Liver (tissue), 9 donors: Measurements from ENCODE around the gene ATP6V1D. TPM values are rescaled to one million over a fixed set of nuclear protein-coding genes. Genes with fewer than 3 reads are reported as not detected.

ENCODE experiments used
- DNase-seq: peaks from one replicate; pipeline ENCODE4 v3.0.0-alpha.2; 2017; ENCODE audit warnings: low spot score
- H3K27ac ChIP-seq, 2 donors: one replicate each; pipeline ENCODE4 v1.7.0; 2013; ENCODE audit warnings: inconsistent platforms in 2 of 2, low read length in 2 of 2, control low read depth in 1 of 2, low read depth in 1 of 2, mild to moderate bottlenecking in 1 of 2
- H3K27me3 ChIP-seq, 4 donors: one replicate each; pipeline versions ENCODE4 v1.6.1 to v1.7.0; 2013; ENCODE audit warnings: low read length in 3 of 4, inconsistent platforms in 1 of 4, mild to moderate bottlenecking in 1 of 4, moderate library complexity in 1 of 4; ENCODE audit not compliant: control insufficient read depth in 4 of 4, insufficient read depth in 4 of 4
- H3K36me3 ChIP-seq, 4 donors: one replicate each; pipeline versions ENCODE4 v1.6.1 to v1.7.0; 2013; ENCODE audit warnings: low read length in 3 of 4, mild to moderate bottlenecking in 3 of 4, low read depth in 1 of 4, moderate library complexity in 1 of 4; ENCODE audit not compliant: control insufficient read depth in 4 of 4, insufficient read depth in 3 of 4
- H3K4me1 ChIP-seq, 4 donors: one replicate each; pipeline versions ENCODE4 v1.6.1 to v1.7.0; 2013; ENCODE audit warnings: low read length in 3 of 4, mild to moderate bottlenecking in 3 of 4, moderate library complexity in 1 of 4; ENCODE audit not compliant: control insufficient read depth in 4 of 4, insufficient read depth in 4 of 4
- H3K4me3 ChIP-seq, 3 donors: one replicate each; pipeline versions ENCODE4 v1.6.1 to v1.7.0; 2013; ENCODE audit warnings: low read length in 3 of 3, control low read depth in 1 of 3, low read depth in 1 of 3, mild to moderate bottlenecking in 1 of 3
- H3K9ac ChIP-seq, 2 donors: one replicate each; pipeline ENCODE4 v1.7.0; 2013; ENCODE audit warnings: low read length in 2 of 2, mild to moderate bottlenecking in 2 of 2, moderate library complexity in 2 of 2, control low read depth in 1 of 2, low read depth in 1 of 2
- H3K9me3 ChIP-seq, 4 donors: one replicate each; pipeline versions ENCODE4 v1.6.1 to v1.7.0; 2013; ENCODE audit warnings: low read length in 3 of 4; ENCODE audit not compliant: control insufficient read depth in 4 of 4
- ATF3 ChIP-seq: IDR thresholded peaks from 2 replicates; pipeline ENCODE4 v1.6.1; 2016; ENCODE audit warnings: antibody characterized with exemption
- CTCF ChIP-seq: fragments of 150-350 bp; IDR thresholded peaks from 2 replicates; pipeline ENCODE4 v1.5.1; 2017; ENCODE audit warnings: improper control_type of control experiment, low read depth, low read length; ENCODE audit not compliant: missing input control
- EGR1 ChIP-seq, 2 donors: IDR thresholded peaks; 2 replicates each; pipeline ENCODE4 v1.6.1; 2016 to 2018; ENCODE audit warnings: antibody characterized with exemption in 2 of 2, low read depth in 2 of 2
- FOXA1 ChIP-seq: IDR thresholded peaks from 2 replicates; pipeline ENCODE4 v1.6.1; 2016; ENCODE audit warnings: antibody characterized with exemption
- FOXA2 ChIP-seq: IDR thresholded peaks from 2 replicates; pipeline ENCODE4 v1.6.1; 2016; ENCODE audit warnings: antibody characterized with exemption
- GABPA ChIP-seq, 2 donors: IDR thresholded peaks in 1 of 2; conservative IDR thresholded peaks in 1 of 2; 2 replicates each; pipeline ENCODE4 v1.6.1; 2016; ENCODE audit warnings: antibody characterized with exemption in 2 of 2, mild to moderate bottlenecking in 1 of 2, moderate library complexity in 1 of 2
- HNF4A ChIP-seq, 2 donors: conservative IDR thresholded peaks; 2 replicates each; pipeline ENCODE4 v1.6.1; 2016; ENCODE audit warnings: antibody characterized with exemption in 2 of 2, mild to moderate bottlenecking in 2 of 2
- HNF4G ChIP-seq: IDR thresholded peaks from 2 replicates; pipeline ENCODE4 v1.6.1; 2016; ENCODE audit warnings: antibody characterized with exemption
- JUND ChIP-seq, 2 donors: IDR thresholded peaks; 2 replicates each; pipeline ENCODE4 v1.6.1; 2016; ENCODE audit warnings: antibody characterized with exemption in 2 of 2
- MAX ChIP-seq: IDR thresholded peaks from 2 replicates; pipeline ENCODE4 v1.6.1; 2016; ENCODE audit warnings: antibody characterized with exemption
- NR2F2 ChIP-seq: IDR thresholded peaks from 2 replicates; pipeline ENCODE4 v1.6.1; 2016; ENCODE audit warnings: antibody characterized with exemption
- RAD21 ChIP-seq, 2 donors: IDR thresholded peaks; 2 replicates each; pipeline ENCODE4 v1.6.1; 2016; ENCODE audit warnings: antibody characterized with exemption in 2 of 2, mild to moderate bottlenecking in 2 of 2
- REST ChIP-seq: IDR thresholded peaks from 2 replicates; pipeline ENCODE4 v1.6.1; 2016; ENCODE audit warnings: antibody characterized with exemption, mild to moderate bottlenecking
- RXRA ChIP-seq, 2 donors: IDR thresholded peaks; 2 replicates each; pipeline ENCODE4 v1.6.1; 2017 to 2018; ENCODE audit warnings: antibody characterized with exemption in 2 of 2, mild to moderate bottlenecking in 1 of 2
- SP1 ChIP-seq: IDR thresholded peaks from 2 replicates; pipeline ENCODE4 v1.6.1; 2018; ENCODE audit warnings: antibody characterized with exemption, mild to moderate bottlenecking
- TAF1 ChIP-seq: conservative IDR thresholded peaks from 2 replicates; pipeline ENCODE4 v1.6.1; 2016; ENCODE audit warnings: antibody characterized with exemption, mild to moderate bottlenecking
- YY1 ChIP-seq: IDR thresholded peaks from 2 replicates; pipeline ENCODE4 v1.6.1; 2016; ENCODE audit warnings: antibody characterized with exemption, mild to moderate bottlenecking
- ZBTB33 ChIP-seq: IDR thresholded peaks from 2 replicates; pipeline ENCODE4 v1.6.1; 2016; ENCODE audit warnings: antibody characterized with exemption
- WGBS: extraction: QIAGEN DNeasy Blood & Tissue Kit; methylation state at CpG from one replicate; pipeline ENCODE4 v1.1.7; 2013; 5-methylcytosine and 5-hydroxymethylcytosine counted together
- polyA plus RNA-seq, 2 donors: library from polyadenylated mRNA; stranded (reverse) in 1 of 2; unstranded in 1 of 2; fragments of 200-250 nt in 1 of 2; fragments of >200 nt in 1 of 2; fragmentation: Nextera tagmentation in 1 of 2; extraction: Ambion mirVana in 1 of 2; gene quantifications; one replicate each; pipeline versions ENCODE4 v1.2.1 to v1.2.3, GENCODE V29; 2013 to 2015
- total RNA-seq, 2 donors: library from RNA; depleted of rRNA; stranded (reverse); fragments of >200 nt; gene quantifications; one replicate each; pipeline ENCODE4 v1.2.3, GENCODE V29; 2014
- donor health status: healthy.
- donor health status: healthy.
- donor health status: healthy.
- donor health status: healthy.
- donor health status: healthy.

The ATP6V1D gene
- total and polyA plus RNA-seq, 4 donors = 22.6 to 53.2 (median 42.8) TPM

GRCh38 chr14:67392800-67393199, 33.2 kb upstream of the ATP6V1D start:
- H3K9ac ChIP-seq = no peak overlapping the region
- H3K4me3 ChIP-seq = no peak overlapping the region
- H3K27ac ChIP-seq = no peak overlapping the region
- H3K9me3 ChIP-seq = no peaks in the 10 kb centered on the region
- H3K27me3 ChIP-seq = no peaks in the 10 kb centered on the region
- peaks cover 0 to 3% (median 0%) of the 10 kb centered on the region in 4 donors for H3K36me3 ChIP-seq
- H3K4me1 ChIP-seq = peaks cover 2 to 12% (median 7%) of the 10 kb centered on the region in 4 donors
- TF ChIP-seq HNF4G = peak; percentile 39
- TF ChIP-seq EGR1 (IDR thresholded peaks at IDR 0.05; ENCODE audit: low read depth in 2 of 2) = peak in 1 of 2 donors; percentile 48
- TF ChIP-seq REST = no peak
- peak; percentile 90 for TF ChIP-seq SP1
- TF ChIP-seq CTCF = no peak
- no peak for TF ChIP-seq ATF3
- TF ChIP-seq ZBTB33 = peak; percentile 53
- peak; percentile 91 to 93 for TF ChIP-seq HNF4A (conservative IDR thresholded peaks at IDR 0.05)
- peak in 1 of 2 donors; percentile 28 for TF ChIP-seq RAD21 (IDR thresholded peaks at IDR 0.05)
- no peak for TF ChIP-seq TAF1
- TF ChIP-seq GABPA (IDR thresholded peaks at IDR 0.05 in 1 of 2, conservative IDR thresholded peaks at IDR 0.05 in 1 of 2) = peak in 1 of 2 donors; percentile 42
- TF ChIP-seq FOXA2 = no peak
- TF ChIP-seq MAX = peak; percentile 72
- TF ChIP-seq FOXA1 = no peak
- peak; percentile 74 for TF ChIP-seq NR2F2
- peak; percentile 98 for TF ChIP-seq RXRA (IDR thresholded peaks at IDR 0.05)
- peak; percentile 77 for TF ChIP-seq YY1
- peak; percentile 37 to 50 for TF ChIP-seq JUND (IDR thresholded peaks at IDR 0.05)
- DNase-seq = no peak
- 41% methylated on average over 9 of the region's 9 CpGs for WGBS
